Choroid plexus epithelial cell (primary cell): ENCODE data around the gene SMTN.
"Not testable (repeated sequence)": the region's sequence is repeated elsewhere in the genome, so short reads cannot be mapped to it uniquely, and the experiment has no call there.

Experiments used
- DNase-seq: peaks from one replicate; pipeline ENCODE4 v3.0.0-alpha.2; 2010; ENCODE audit warnings: low read depth
- H3K4me3 ChIP-seq: 2 replicates; pipeline ENCODE4 v1.5.1; 2011; ENCODE audit warnings: low read depth, mild to moderate bottlenecking, control low read depth, low read length, moderate library complexity
- CTCF ChIP-seq: conservative IDR thresholded peaks from 2 replicates; pipeline ENCODE4 v1.5.1; 2011; ENCODE audit warnings: low read depth, mild to moderate bottlenecking, control low read depth, inconsistent platforms, low read length, moderate library complexity

The SMTN gene

GRCh38 chr22:31093086-31093850 lies 12.2 kb downstream of the SMTN start:
- TF ChIP-seq CTCF, result no peak
- H3K4me3 ChIP-seq, result no peak overlapping the region
- DNase-seq, result no peak

DNA sequence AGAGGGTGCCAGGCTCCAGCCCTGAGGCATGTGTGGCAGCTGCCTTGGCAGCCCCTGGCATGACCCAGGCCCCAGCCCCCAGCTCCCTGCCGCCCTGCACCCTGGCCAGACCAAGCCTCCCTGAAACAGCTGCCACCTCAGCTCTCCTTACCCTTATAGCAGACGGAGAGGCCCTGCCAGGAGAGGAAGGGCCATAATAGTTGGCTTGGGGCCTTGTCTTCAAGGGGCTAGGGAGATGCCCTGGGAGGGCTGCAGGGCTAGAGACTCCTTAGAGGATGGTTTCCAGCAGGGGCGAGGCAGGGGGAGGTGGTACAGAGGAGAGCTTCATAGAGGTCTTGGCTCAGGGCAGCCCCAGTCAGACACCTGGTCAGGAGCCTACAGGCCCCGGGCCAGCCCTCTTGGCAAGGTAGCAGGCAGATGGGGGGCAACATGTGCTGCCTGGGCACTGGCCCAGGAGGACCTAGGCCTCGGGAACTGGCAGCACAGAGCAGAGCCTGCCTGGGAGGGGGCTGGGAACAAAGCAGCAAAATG lies 13.0 kb downstream of the SMTN start:
- no peak for TF ChIP-seq CTCF

GRCh38 chr22:31094741-31095140 lies 13.6 kb downstream of the SMTN start:
- no peak overlapping the region for H3K4me3 ChIP-seq
- no peak for DNase-seq
- no peak for TF ChIP-seq CTCF

More for the DNA sequence above, 13.0 kb downstream of the SMTN start:
- DNase-seq, result no peak
- no peak overlapping the region for H3K4me3 ChIP-seq

DNA sequence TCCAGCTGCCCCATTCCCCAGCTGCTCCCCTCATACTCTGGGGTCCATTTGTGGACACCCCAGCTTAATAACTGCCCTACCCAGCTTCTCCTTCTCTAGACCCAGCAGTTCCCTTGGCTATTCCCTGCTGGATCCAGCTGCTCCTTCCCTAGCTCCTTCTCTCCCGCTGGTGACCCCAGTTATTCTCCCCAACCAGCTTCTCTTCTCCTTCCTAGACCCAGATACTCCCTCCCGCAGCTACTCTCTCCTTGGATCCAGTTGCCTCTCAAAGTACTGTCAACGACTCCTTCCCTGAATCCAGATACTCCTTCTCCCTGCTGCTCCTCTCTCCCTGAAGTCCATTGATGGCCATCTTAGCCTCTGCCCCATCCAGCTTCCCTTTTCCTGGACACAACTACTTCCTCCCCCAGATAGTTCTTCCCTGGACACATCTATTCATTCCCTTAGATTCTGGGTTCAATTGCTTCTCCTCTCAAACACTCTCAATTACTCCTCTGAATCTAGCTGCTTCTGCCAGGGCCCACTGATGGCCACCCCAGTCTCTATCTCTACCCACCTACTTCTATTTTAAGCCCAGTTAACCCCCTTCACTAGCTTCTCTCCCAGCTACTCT lies 14.6 kb downstream of the SMTN start:
- H3K4me3 ChIP-seq, result no peak overlapping the region
- no peak for DNase-seq
- TF ChIP-seq CTCF, result no peak

- TF ChIP-seq CTCF, result no peak
- DNase-seq, result no peak
- no peak overlapping the region for H3K4me3 ChIP-seq
Observed at GRCh38 chr22:31096657-31097279, 15.7 kb downstream of the SMTN start.

- not testable (repeated sequence) for H3K4me3 ChIP-seq, DNase-seq
Observed at GRCh38 chr22:31097539-31097938, 16.4 kb downstream of the SMTN start.

DNA sequence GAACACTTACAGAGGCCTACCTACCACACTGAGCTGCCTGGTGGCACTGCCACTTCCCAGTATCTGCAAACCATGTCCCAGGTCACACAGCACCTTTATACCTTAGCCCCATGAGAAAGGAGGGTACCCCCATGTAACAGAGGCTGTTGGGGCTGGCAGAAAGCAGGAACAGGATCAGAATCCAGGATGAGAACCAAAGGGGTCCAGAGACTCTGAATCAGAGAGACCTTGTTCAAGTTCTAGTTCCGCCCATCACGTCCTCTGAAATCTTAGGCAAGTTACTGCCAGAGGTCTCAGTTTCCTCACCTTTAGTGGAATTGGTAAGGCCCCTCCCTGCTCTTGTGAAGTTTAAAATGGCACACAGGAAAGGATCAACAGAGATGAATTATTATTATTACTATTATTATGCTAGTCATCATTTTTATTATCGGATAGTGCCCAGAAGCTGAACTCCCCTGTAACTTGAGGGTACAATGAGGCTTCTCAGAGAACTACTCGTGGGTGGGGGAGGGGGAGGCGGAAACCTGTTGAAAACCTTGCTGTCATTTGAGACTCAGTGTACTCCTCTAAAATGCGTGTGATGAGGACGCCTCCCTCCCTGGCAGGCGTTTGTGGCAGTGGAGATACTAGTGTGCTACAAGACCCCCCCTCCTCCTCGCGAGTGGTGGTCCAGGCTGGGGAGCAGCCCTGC lies 17.0 kb downstream of the SMTN start:
- DNase-seq, result no peak
- no peak for TF ChIP-seq CTCF
- no peak overlapping the region for H3K4me3 ChIP-seq
